Measurements from ENCODE around the gene TTR.

The TTR gene

GRCh38 chr18:31617031-31617717 is 25.5 kb downstream of the TTR start:
- DNase-seq: no peak

DNA sequence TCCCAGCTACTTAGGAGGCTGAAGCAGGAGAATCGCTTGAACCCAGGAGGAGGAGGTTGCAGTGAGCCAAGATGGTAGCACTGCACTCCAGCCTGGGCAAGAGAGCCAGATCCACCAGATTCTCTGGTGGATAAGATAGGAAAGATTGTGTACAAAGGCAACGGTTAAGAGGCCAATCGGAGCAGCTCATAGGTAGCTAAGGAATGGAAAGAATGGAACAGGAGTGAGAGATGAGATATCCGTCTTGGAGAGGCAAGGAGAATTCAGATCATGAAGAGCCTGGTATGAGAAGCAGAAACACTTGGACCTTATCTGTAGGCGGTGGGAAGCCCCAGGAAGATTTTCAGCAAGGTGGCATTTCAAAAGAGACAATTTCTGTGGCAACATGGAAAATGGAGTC is 27.1 kb downstream of the TTR start:
- no peak for DNase-seq

GRCh38 chr18:31619291-31619690 is 27.6 kb downstream of the TTR start:
- no peak for DNase-seq

DNA sequence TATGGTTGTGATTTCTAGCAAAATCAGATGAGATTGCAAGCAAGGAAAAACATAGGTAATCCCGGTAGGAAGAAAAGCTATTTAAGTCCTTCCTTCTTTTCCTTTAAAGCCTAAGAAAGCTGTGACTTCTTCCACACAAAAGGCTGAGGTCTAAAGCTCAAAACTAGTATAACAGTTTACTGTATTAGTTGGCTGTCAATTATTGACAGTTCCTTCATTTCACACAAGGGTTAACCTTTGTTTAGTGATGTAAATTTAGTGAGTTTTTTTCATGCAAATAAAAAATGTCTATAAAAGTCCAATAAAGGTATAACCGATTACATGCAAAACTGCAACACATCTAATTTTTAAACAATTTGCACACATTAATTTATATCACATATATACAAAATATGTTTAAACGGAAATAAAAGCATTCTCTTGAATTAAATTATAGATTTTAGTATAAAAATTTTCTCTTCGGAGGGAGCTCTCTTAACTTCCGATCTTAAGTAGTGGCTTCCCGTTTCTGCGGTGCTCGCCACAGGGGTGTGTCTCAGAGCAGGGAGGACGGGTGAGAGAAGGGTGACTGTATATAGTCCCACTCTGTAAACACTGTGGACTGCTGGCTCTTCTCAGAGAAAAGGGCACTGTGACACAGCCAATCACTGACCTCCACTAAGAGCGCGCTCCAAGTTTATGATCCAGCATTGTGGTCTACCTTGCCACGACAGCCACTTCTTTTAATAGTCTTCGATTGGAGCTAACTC is 33.4 kb downstream of the TTR start:
- no peak for DNase-seq

- DNase-seq: no peak
Measured at GRCh38 chr18:31626409-31626808, 34.7 kb downstream of the TTR start.

DNA sequence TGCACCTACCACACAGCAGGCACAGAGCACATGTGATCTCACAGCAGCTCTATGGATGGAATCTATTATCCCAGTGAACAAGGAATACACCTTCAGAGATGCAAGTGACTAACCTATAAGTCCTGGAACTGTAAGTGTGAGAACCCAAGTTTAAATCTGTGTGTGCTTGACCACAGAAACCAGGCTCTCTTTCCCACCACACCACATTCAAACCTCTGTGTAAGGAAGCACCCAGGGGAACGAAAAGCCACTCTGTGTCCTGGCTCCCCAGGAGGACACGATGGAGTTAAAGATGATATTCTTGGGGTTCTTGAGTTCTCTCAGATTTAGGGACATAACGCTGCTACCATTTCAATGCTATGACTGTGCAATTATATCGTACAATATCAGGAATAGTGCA is 38.9 kb downstream of the TTR start:
- no peak for DNase-seq

DNA sequence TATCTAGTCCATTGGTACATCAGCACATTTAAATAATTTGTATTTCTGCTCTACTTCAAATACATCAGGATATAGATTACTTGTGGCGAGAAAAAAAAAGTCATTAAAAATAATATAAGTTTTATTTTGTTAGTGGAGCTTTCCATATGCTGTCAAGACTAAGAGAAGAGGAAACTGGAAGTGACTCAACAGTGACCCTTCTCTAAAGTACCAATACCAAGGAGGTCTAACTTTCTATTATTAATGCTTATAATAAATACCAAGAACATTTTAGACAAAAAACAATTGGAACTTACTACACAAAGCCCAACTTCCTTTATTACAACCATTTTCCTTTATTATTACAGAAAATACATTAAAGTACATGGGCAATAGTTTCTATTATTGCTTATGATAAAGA is 39.8 kb downstream of the TTR start:
- DNase-seq: no peak

DNA sequence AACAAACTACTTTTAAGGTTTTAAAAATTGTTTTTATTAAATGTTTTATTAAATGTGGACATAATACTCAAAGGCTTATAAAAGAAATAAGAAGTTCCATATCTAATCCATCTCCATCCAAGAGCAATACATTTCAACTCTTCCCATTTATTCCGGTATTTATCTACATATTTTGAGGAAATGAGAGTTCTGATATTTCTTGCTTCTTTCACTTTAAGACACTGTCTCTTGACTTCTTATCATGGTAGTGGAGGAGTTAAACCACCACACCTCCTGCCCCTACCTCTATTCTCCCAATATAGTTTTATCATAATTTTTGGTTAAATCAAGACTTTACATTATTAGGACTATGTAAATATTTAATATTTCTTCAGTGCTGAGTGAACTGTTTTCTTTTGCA is 40.7 kb downstream of the TTR start:
- DNase-seq: no peak

- no peak for DNase-seq
Measured at GRCh38 chr18:31633392-31634330, 42.0 kb downstream of the TTR start.

DNA sequence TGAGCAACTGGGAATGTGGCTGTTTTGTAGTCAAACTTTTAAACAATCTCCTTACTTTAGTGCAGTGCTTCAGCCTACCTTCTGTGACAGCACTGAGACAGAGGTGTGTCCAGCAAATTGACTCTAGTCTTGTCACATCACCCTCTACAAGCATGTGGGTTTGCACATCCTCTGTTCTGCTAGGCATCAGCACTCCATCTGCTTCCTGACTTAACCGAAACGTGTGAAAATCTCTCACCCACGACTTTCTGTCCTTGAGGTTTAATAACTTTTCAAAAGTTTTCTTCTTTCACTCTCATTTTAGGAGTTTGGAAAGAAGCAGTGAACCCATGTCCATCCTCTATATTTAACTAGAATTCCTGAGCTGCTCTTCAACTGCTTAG is 42.6 kb downstream of the TTR start:
- no peak for DNase-seq

- DNase-seq: no peak
Measured at GRCh38 chr18:31636387-31636786, 44.7 kb downstream of the TTR start.

GRCh38 chr18:31637445-31637844 is 45.8 kb downstream of the TTR start:
- DNase-seq: no peak

DNA sequence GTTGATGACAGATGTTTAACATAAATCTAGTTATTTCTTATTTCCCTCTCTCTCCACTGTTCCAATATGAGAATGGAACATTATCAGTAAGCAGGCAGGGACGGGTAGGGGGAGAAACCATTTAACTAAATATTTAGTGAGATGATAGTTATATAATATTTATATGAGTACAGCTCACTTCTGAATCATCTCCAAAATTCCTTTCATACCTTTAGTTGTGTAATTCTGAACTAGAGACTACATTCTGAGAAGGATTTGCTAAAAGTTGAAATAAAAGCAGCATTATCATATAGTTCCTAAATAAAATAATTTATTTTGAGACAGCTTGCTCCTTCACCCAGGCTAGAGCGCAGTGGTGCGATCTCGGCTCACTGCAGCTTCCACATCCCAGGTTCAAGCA is 51.3 kb downstream of the TTR start:
- DNase-seq: no peak

DNA sequence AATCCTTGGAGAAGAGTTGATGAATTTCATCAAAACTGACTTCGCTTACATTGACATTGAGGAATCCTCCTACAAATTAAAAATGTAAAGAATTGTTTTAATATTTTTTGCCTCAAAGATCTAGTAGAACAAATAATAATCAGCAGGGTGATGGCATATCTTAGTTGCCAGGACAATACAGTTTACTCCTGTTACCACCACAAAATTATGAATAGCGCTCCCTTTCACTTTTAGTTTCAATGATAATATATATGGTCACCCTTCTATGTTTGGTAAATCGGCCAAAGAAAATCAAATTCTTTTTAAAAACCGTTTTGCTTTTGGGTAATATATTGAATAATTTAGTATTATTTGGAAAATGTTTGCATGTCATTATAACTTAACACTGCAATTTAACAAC is 53.7 kb downstream of the TTR start:
- DNase-seq: no peak

DNA sequence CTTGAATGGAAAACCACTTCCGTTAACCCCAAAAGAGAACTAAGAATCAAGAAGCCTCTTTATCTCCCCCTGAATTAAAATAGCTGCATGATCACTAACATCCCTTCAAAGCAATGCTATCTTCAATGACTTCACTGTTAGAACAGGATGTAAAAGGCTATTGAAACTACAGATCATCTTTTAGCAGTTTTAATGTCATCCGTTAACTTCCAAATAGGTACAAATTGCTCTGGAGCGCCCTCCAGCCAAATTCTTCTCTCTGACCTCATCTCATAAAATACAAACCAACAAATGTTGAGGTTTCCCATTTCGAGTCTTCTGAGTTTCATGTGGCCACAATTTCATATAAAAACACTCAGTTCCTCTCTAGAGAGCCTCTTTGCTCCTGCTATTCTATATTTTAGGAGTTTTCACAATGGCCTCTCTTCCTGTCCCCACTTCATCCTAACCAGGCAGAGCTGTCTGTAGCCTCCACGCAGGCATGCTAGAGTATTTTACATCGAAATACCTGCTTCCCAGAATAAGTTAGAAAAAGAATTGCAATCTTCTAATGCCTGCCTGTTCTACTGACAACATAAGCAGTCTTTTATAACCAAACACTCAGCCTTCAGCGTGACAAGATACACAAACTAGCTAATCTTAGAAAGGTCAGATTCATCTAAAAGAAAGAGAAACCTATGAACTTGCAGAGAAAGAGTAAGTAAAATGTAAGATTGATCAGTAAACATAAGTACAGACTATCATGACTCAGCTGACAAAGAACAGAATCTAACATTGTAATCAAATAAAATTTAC is 54.9 kb downstream of the TTR start:
- no peak for DNase-seq

- DNase-seq: no peak
Measured at GRCh38 chr18:31647127-31647753, 55.6 kb downstream of the TTR start.
